Measurements from ENCODE around the gene ORC6. TPM values are rescaled to one million over a fixed set of nuclear protein-coding genes. Genes with fewer than 3 reads are reported as not detected.

ORC6 gene
- total and polyA plus RNA-seq, 2 donors (not counting 1 experiment from before 2014, with no cell fraction given), result 4.7 to 4.8 TPM

- Histone ChIP-seq H3K4me2 (replicated peaks; ENCODE audit: low read depth, low read length, poor library complexity, severe bottlenecking) (no peak overlapping the region), H3K9ac (ENCODE audit: low read length) (no peak overlapping the region), H3K27ac (ENCODE audit: low read length in 2 of 2) (no peak overlapping the region), H2AFZ (ENCODE audit: insufficient read depth, low read depth, low read length, poor library complexity, severe bottlenecking) (no peak overlapping the region), H3K4me1 (ENCODE audit: control insufficient read depth in 2 of 2, insufficient read depth in 2 of 2, low read length in 2 of 2) (no peaks in the 10 kb centered on the region), H3K4me3 (ENCODE audit: control extremely low read depth in 1 of 5, extremely low read depth in 1 of 5, insufficient read depth in 1 of 5, low read depth in 2 of 5, low read length in 4 of 5) (no peak overlapping the region), H4K20me1 (ENCODE audit: control insufficient read depth, insufficient read depth, low read length, poor library complexity, severe bottlenecking) (no peaks in the 10 kb centered on the region), H3K79me2 (ENCODE audit: control insufficient read depth, insufficient read depth, low read length) (no peaks in the 10 kb centered on the region), H3K27me3 (replicated peaks in 1 of 4; ENCODE audit: control extremely low read depth in 1 of 4, control insufficient read depth in 3 of 4, insufficient read depth in 4 of 4, low read length in 3 of 4) (no peaks in the 10 kb centered on the region), H3K36me3 (replicated peaks in 1 of 2; ENCODE audit: control extremely low read depth in 1 of 2, control insufficient read depth in 1 of 2, extremely low read depth in 1 of 2, insufficient read depth in 2 of 2, low read length in 1 of 2) (peaks cover 1 to 2% of the 10 kb centered on the region in 2 experiments), H3K9me3 (ENCODE audit: control extremely low read depth in 1 of 3, control insufficient read depth in 2 of 3, insufficient read depth in 1 of 3, low read length in 2 of 3) (no peaks in the 10 kb centered on the region)
- TF ChIP-seq CTCF (IDR thresholded peaks at IDR 0.05) (no peak), EZH2 (IDR thresholded peaks at IDR 0.05; ENCODE audit: borderline replicate concordance, insufficient read depth, low read depth, low read length, poor library complexity, severe bottlenecking) (no peak)
- ChIA-PET CTCF (no interaction called here), POLR2A (interaction anchor here (0.6 kb wide), 1 partner anchor 85 kb away, joined by 4 read pairs; no protein-coding TSS in a partner anchor)
- ATAC-seq (ENCODE audit: low read depth) (no peak), DNase-seq (no peak)
- WGBS (ENCODE audit: insufficient coverage), result no CpG with 5 or more reads among the region's 2 CpGs
- Mint-ChIP-seq H3K4me3 (no peak overlapping the region), H3K27ac (no peak overlapping the region), H3K27me3 (no peaks in the 10 kb centered on the region), H3K9me3 (ENCODE audit: insufficient read depth) (no peaks in the 10 kb centered on the region), H3K4me1 (no peaks in the 10 kb centered on the region)
- intact Hi-C loops (cut with micrococcal nuclease), result no loop called here
Measured at GRCh38 chr16:46702030-46702429, 12.6 kb downstream of the ORC6 start.

- no peaks in the 10 kb centered on the region for H3K4me1 ChIP-seq (ENCODE audit: control insufficient read depth in 2 of 2, insufficient read depth in 2 of 2, low read length in 2 of 2)
- no peak for DNase-seq
- no peak overlapping the region for H3K4me3 ChIP-seq (ENCODE audit: control extremely low read depth in 1 of 5, extremely low read depth in 1 of 5, insufficient read depth in 1 of 5, low read depth in 2 of 5, low read length in 4 of 5)
- no peaks in the 10 kb centered on the region for H3K9me3 ChIP-seq (ENCODE audit: control extremely low read depth in 1 of 3, control insufficient read depth in 2 of 3, insufficient read depth in 1 of 3, low read length in 2 of 3)
- CTCF ChIA-PET, result no interaction called here
- ATAC-seq (ENCODE audit: low read depth), result no peak
- no peaks in the 10 kb centered on the region for H3K36me3 ChIP-seq (replicated peaks in 1 of 2; ENCODE audit: control extremely low read depth in 1 of 2, control insufficient read depth in 1 of 2, extremely low read depth in 1 of 2, insufficient read depth in 2 of 2, low read length in 1 of 2)
- no peak overlapping the region for H2AFZ ChIP-seq (ENCODE audit: insufficient read depth, low read depth, low read length, poor library complexity, severe bottlenecking)
- intact Hi-C loops (cut with micrococcal nuclease), result no loop called here
- Mint-ChIP-seq H3K4me3 (no peak overlapping the region), H3K27ac (no peak overlapping the region), H3K9me3 (ENCODE audit: insufficient read depth) (no peaks in the 10 kb centered on the region), H3K27me3 (no peaks in the 10 kb centered on the region), H3K4me1 (no peaks in the 10 kb centered on the region)
- no peak overlapping the region for H3K9ac ChIP-seq (ENCODE audit: low read length)
- WGBS (ENCODE audit: insufficient coverage), result no CpG with 5 or more reads among the region's 1 CpG
- no peaks in the 10 kb centered on the region for H3K79me2 ChIP-seq (ENCODE audit: control insufficient read depth, insufficient read depth, low read length)
- H3K27me3 ChIP-seq (replicated peaks in 1 of 4; ENCODE audit: control extremely low read depth in 1 of 4, control insufficient read depth in 3 of 4, insufficient read depth in 4 of 4, low read length in 3 of 4), result no peaks in the 10 kb centered on the region
- H3K27ac ChIP-seq (ENCODE audit: low read length in 2 of 2), result no peak overlapping the region
- no peaks in the 10 kb centered on the region for H4K20me1 ChIP-seq (ENCODE audit: control insufficient read depth, insufficient read depth, low read length, poor library complexity, severe bottlenecking)
- no peak overlapping the region for H3K4me2 ChIP-seq (replicated peaks; ENCODE audit: low read depth, low read length, poor library complexity, severe bottlenecking)
- no peak for TF ChIP-seq EZH2 (IDR thresholded peaks at IDR 0.05; ENCODE audit: borderline replicate concordance, insufficient read depth, low read depth, low read length, poor library complexity, severe bottlenecking)
- no peak for TF ChIP-seq CTCF (IDR thresholded peaks at IDR 0.05)
- POLR2A ChIA-PET, result no interaction called here
Measured at GRCh38 chr16:46706642-46707041, 17.2 kb downstream of the ORC6 start.

Measured in B cell (primary cell).